ENCODE measurements around the gene CT45A8.
"Not testable (repeated sequence)": the region's sequence is repeated elsewhere in the genome, so short reads cannot be mapped to it uniquely, and the experiment has no call there.

Gene CT45A8, protein sequence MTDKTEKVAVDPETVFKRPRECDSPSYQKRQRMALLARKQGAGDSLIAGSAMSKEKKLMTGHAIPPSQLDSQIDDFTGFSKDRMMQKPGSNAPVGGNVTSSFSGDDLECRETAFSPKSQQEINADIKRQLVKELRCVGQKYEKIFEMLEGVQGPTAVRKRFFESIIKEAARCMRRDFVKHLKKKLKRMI

GRCh38 chrX:135854438-135854837, at the start of gene CT45A8:
CT45A8 (minus strand) TSS chrX:135854538; CDS start chrX:135850783, 3,755 bp downstream.
- DNase-seq, result not testable (repeated sequence)

DNA sequence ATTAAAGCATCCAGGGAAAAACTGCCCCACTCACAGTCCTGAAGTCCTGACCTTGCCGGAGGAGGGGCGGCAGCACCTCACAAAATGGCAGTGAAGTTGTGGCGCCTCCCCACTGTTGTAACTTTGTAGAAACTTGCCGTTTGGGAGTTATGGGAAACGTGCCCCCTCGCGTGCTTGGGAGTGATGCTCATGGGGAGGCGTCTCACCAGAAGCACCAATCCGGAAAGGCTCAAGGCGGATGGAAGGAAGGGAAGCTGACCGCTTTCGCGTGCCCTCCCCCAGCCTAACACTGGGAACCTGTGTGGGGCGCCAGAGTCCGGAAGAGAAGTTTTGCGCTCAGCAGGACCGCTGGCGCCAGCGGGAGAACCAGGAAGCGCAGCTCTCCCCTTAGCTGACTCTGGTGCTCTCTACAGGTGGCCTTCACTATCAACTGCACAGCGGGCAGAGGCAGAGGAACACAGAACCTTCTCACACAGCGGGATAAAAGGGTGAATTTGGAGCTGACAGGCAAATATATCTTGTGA, 39.0 kb upstream of the CT45A8 start, which contains the start of the genes CT45A10 and SAGE1:
TSS of gene CT45A10 (minus strand) at position 151 of the 524 bp plus-strand sequence. CDS start 8,100 bp downstream, outside the sequence.
TSS of gene SAGE1 (plus strand) at position 423 of the 524 bp plus-strand sequence. CDS start 2,527 bp downstream, outside the sequence.
- no peak for DNase-seq

GRCh38 chrX:135892781-135893180, 38.4 kb upstream of the CT45A8 start:
- no peak for DNase-seq

DNA sequence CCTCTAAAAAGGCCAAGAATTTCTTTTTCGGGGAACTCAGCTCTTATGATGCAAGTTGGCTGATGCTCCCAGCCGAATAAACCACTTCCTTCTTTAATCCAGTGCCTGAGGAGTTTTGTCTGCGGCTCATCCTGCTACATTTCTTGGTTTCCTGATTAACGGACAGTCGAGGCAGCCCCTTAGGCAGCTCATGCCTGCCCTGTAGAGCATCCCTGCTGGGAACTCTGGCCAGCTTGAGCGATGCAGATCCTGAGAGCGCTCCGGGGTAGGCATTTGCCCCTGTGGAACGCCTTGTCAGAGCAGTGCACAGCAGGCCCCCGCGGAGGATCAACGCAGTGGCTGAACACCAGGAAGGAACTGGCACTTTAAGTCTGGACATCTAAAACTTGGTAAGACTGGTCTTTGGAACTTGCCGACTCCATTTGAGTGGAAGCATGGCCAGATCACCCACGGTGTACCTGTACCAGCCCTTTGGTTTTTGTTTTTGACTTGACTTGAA, 35.8 kb upstream of the CT45A8 start:
- no peak for DNase-seq

GRCh38 chrX:135888976-135889375, 34.6 kb upstream of the CT45A8 start:
- DNase-seq, result peak; percentile 1

DNA sequence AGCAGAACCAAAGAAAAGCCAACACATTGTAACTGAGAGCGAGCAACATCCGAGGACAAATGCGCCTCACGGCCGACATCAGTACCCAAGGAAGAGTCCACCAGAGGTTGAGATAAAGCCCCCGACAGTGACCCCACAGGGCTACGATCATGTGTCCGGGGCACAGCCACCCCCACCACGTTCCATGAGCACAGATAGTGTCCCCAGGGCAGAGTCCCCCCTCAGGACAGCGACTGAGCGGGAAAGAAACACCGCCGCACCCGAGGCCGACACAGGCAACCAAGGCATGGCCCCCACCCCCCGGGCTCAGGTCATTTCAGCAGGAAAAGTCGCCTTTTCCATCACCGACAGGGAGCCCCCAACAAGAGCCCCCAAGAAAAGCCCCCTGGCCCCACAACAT, 33.9 kb upstream of the CT45A8 start:
- DNase-seq, result not testable (repeated sequence)

GRCh38 chrX:135882741-135883140, 28.4 kb upstream of the CT45A8 start:
- DNase-seq, result not testable (repeated sequence)

DNA sequence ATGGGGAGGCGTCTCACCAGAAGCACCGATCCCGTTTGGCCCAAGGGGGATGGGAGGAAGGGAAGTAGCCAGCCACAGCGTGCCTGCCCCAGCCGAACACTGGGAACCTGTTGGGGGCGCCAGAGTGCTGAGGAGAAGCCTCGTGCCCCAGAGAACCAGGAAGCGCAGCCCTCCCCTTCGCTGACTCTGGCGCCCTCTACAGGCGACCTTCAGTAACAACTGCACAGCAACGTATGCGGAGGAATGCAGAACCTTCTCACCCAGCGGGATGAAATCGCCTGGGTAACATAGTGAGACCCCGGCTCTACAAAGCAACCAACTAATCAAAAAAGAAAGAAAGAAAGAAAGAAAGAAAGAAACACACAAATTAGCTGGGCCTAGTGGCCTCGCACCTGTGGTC, 17.4 kb upstream of the CT45A8 start, which contains the start of gene CT45A9:
TSS of gene CT45A9 (minus strand) at position 101 of the 400 bp plus-strand sequence. CDS start 3,751 bp downstream, outside the sequence.
- not testable (repeated sequence) for DNase-seq

DNA sequence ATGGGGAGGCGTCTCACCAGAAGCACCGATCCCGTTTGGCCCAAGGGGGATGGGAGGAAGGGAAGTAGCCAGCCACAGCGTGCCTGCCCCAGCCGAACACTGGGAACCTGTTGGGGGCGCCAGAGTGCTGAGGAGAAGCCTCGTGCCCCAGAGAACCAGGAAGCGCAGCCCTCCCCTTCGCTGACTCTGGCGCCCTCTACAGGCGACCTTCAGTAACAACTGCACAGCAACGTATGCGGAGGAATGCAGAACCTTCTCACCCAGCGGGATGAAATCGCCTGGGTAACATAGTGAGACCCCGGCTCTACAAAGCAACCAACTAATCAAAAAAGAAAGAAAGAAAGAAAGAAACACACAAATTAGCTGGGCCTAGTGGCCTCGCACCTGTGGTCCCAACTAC, 17.2 kb downstream of the CT45A8 start, which contains the start of gene CT45A7:
TSS of gene CT45A7 (minus strand) at position 101 of the 400 bp plus-strand sequence. CDS start 3,747 bp downstream, outside the sequence.
- not testable (repeated sequence) for DNase-seq

DNA sequence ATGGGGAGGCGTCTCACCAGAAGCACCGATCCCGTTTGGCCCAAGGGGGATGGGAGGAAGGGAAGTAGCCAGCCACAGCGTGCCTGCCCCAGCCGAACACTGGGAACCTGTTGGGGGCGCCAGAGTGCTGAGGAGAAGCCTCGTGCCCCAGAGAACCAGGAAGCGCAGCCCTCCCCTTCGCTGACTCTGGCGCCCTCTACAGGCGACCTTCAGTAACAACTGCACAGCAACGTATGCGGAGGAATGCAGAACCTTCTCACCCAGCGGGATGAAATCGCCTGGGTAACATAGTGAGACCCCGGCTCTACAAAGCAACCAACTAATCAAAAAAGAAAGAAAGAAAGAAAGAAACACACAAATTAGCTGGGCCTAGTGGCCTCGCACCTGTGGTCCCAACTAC, 34.4 kb downstream of the CT45A8 start, which contains the start of gene CT45A2:
TSS of gene CT45A2 (minus strand) at position 101 of the 400 bp plus-strand sequence. CDS start 3,747 bp downstream, outside the sequence.
- not testable (repeated sequence) for DNase-seq

DNA sequence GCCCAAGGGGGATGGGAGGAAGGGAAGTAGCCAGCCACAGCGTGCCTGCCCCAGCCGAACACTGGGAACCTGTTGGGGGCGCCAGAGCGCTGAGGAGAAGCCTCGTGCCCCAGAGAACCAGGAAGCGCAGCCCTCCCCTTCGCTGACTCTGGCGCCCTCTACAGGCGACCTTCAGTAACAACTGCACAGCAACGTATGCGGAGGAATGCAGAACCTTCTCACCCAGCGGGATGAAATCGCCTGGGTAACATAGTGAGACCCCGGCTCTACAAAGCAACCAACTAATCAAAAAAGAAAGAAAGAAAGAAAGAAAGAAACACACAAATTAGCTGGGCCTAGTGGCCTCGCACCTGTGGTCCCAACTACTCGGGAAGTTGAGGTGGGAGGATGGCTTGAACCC, 51.7 kb downstream of the CT45A8 start, which contains the start of gene CT45A6:
TSS of gene CT45A6 (minus strand) at position 101 of the 400 bp plus-strand sequence. CDS start 3,794 bp downstream, outside the sequence.
- DNase-seq, result not testable (repeated sequence)

Measured in CD4-positive, alpha-beta T cell treated with Interleukin-10 for 1 hour (primary cell).